MCF 10A (cell line): Measurements from ENCODE around the gene FBXO47. TPM values are rescaled to one million over a fixed set of nuclear protein-coding genes. Genes with fewer than 3 reads are reported as not detected.
A peak's percentile ranks its signal among the peaks of the same experiment; 100 is the strongest.
"Not testable (repeated sequence)": the region's sequence is repeated elsewhere in the genome, so short reads cannot be mapped to it uniquely, and the experiment has no call there.

Experiments
- BruUV-seq: library from RNA; stranded (reverse); fragments of 400-500 nt; replicated peaks from 2 replicates; lab custom pipeline; 2021; lab: Mats Ljungman, UMichigan
- CTCF ChIA-PET: fragments of 300-600 bp; sonication (Branson Sonifier 250); formaldehyde crosslinking; extraction: SDS; loops from one replicate; lab custom pipeline; 2021; ENCODE audit warnings: antibody characterized with exemption, inconsistent platforms; lab: Yijun Ruan, JAX
- POLR2A ChIA-PET: fragments of 300-600, 350-650 bp; sonication (Branson Sonifier 250); formaldehyde crosslinking; extraction: SDS; loops from one replicate; lab custom pipeline; 2020; ENCODE audit warnings: antibody characterized with exemption, inconsistent platforms; lab: Yijun Ruan, JAX
- DNase-seq: peaks from one replicate; pipeline ENCODE4 v3.0.0-alpha.2; 2018; ENCODE audit not compliant: unreplicated experiment
- H3K27ac Mint-ChIP-seq: one replicate; pipeline ENCODE4 v1.8.0; 2022; ENCODE audit warnings: mild to moderate bottlenecking, low read depth, mixed read lengths; ENCODE audit not compliant: unreplicated experiment
- H3K27me3 Mint-ChIP-seq: one replicate; pipeline ENCODE4 v1.8.0; 2022; ENCODE audit warnings: mixed read lengths; ENCODE audit not compliant: insufficient read depth, unreplicated experiment
- H3K36me3 Mint-ChIP-seq: one replicate; pipeline ENCODE4 v1.8.0; 2022; ENCODE audit warnings: mild to moderate bottlenecking, moderate library complexity, mixed read lengths; ENCODE audit not compliant: insufficient read depth, unreplicated experiment
- H3K4me1 Mint-ChIP-seq: one replicate; pipeline ENCODE4 v1.8.0; 2022; ENCODE audit warnings: mixed read lengths; ENCODE audit not compliant: insufficient read depth, unreplicated experiment
- H3K4me3 Mint-ChIP-seq: one replicate; pipeline ENCODE4 v1.8.0; 2022; ENCODE audit warnings: mild to moderate bottlenecking, moderate library complexity, mixed read lengths; ENCODE audit not compliant: unreplicated experiment
- H3K9me3 Mint-ChIP-seq: one replicate; pipeline ENCODE4 v1.8.0; 2022; ENCODE audit warnings: mixed read lengths; ENCODE audit not compliant: unreplicated experiment
- CTCF ChIP-seq: fragments of 200-600 bp; IDR thresholded peaks from one replicate; pipeline ENCODE4 v1.8.0; 2022; ENCODE audit warnings: antibody characterized with exemption, mild to moderate bottlenecking; ENCODE audit not compliant: unreplicated experiment
- intact Hi-C: fragments of 100-400 bp; cut with micrococcal nuclease; formaldehyde crosslinking; loops from 2 replicates; pipeline ENCODE4 v1.14.1; 2022
- total RNA-seq: library from RNA; stranded (reverse); gene quantifications from 2 replicates; pipeline ENCODE4 v1.2.3, GENCODE V29; 2022

Gene FBXO47
- total RNA-seq, 1 experiment from 2014 or later = not detected

- H3K27me3 Mint-ChIP-seq = no peaks in the 10 kb centered on the region
- no peak overlapping the region for H3K27ac Mint-ChIP-seq
- ChIA-PET CTCF (interaction anchor here (0.5 to 5.2 kb wide), 4 partner anchors 24 to 646 kb away, joined by 3 to 114 read pairs (median 4); partner anchors contain the start of gene PLXDC1), POLR2A (interaction anchor here (1.6 kb wide), 1 partner anchor 172 kb away, joined by 3 read pairs; no protein-coding TSS in a partner anchor)
- H3K4me1 Mint-ChIP-seq = no peaks in the 10 kb centered on the region
- intact Hi-C loops = loop anchor here (2.0 to 5.0 kb wide), 2 partner anchors 110 to 262 kb away; partner anchors contain the start of gene LASP1
- TF ChIP-seq CTCF = no peak
- BruUV-seq = no TSS peak
- H3K4me3 Mint-ChIP-seq = no peak overlapping the region
- peaks cover 6% of the 10 kb centered on the region for H3K36me3 Mint-ChIP-seq
- DNase-seq = no peak
- H3K9me3 Mint-ChIP-seq = no peaks in the 10 kb centered on the region
Observed at GRCh38 chr17:38980490-38981217, 13.5 kb upstream of the FBXO47 start.

- Mint-ChIP-seq H3K9me3 (no peaks in the 10 kb centered on the region), H3K27me3 (no peaks in the 10 kb centered on the region), H3K4me3 (no peak overlapping the region), H3K4me1 (no peaks in the 10 kb centered on the region), H3K27ac (no peak overlapping the region), H3K36me3 (peaks cover 6% of the 10 kb centered on the region)
- no peak for DNase-seq
- intact Hi-C loops = no loop called here
- ChIA-PET POLR2A (interaction anchor here (0.7 to 1.3 kb wide), 2 partner anchors 175 to 391 kb away, joined by 3 to 4 read pairs; no protein-coding TSS in a partner anchor), CTCF (interaction anchor here (1.9 to 2.1 kb wide), 2 partner anchors 175 to 262 kb away, joined by 4 to 11 read pairs; no protein-coding TSS in a partner anchor)
- no peak for TF ChIP-seq CTCF
- BruUV-seq = no TSS peak
Observed at GRCh38 chr17:38978180-38978579, 11.0 kb upstream of the FBXO47 start.

- POLR2A ChIA-PET, H3K4me3 Mint-ChIP-seq, BruUV-seq, H3K9me3 Mint-ChIP-seq, H3K4me1 Mint-ChIP-seq, H3K36me3 Mint-ChIP-seq, H3K27ac Mint-ChIP-seq, H3K27me3 Mint-ChIP-seq, intact Hi-C loops: not testable (repeated sequence)
- DNase-seq = peak; percentile 53
- CTCF ChIA-PET = interaction anchor here (0.6 to 1.1 kb wide), 3 partner anchors 12 to 172 kb away, joined by 3 to 4 read pairs (median 3); no protein-coding TSS in a partner anchor
Observed at GRCh38 chr17:38976187-38976551, 9.0 kb upstream of the FBXO47 start.

- Mint-ChIP-seq H3K36me3 (no peaks in the 10 kb centered on the region), H3K4me1 (peaks cover 12% of the 10 kb centered on the region), H3K4me3 (no peak overlapping the region), H3K27ac (no peak overlapping the region), H3K9me3 (no peaks in the 10 kb centered on the region), H3K27me3 (no peaks in the 10 kb centered on the region)
- no peak for TF ChIP-seq CTCF
- ChIA-PET CTCF (interaction anchor here (0.5 to 0.6 kb wide), 2 partner anchors 12 to 703 kb away, joined by 3 read pairs; no protein-coding TSS in a partner anchor), POLR2A (interaction anchor here (0.6 kb wide), 1 partner anchor 1557 kb away, joined by 3 read pairs; no protein-coding TSS in a partner anchor)
- BruUV-seq = no TSS peak
- peak; percentile 16 for DNase-seq
- intact Hi-C loops = no loop called here
Observed at GRCh38 chr17:38970804-38971203, 3.6 kb upstream of the FBXO47 start.
